Ovary (tissue), 9 donors: Measurements from ENCODE around the gene GATD1. TPM values are rescaled to one million over a fixed set of nuclear protein-coding genes. Genes with fewer than 3 reads are reported as not detected.
A peak's percentile ranks its signal among the peaks of the same experiment; 100 is the strongest.

ENCODE experiments used
- DNase-seq, 5 donors: peaks; one replicate each; pipeline ENCODE4 v3.0.0-alpha.2; 2019 to 2020
- H3K27ac ChIP-seq, 2 donors: fragments of 200-600 bp; one replicate each; pipeline versions ENCODE4 v1.5.1 to v1.8.0; 2019 to 2022
- H3K27me3 ChIP-seq: fragments of 200-600 bp; one replicate; pipeline ENCODE4 v1.8.0; 2022
- H3K36me3 ChIP-seq: fragments of 200-600 bp; sonication (generic); one replicate; pipeline ENCODE4 v1.5.1; 2019
- H3K4me1 ChIP-seq: one replicate; pipeline ENCODE4 v1.8.1; 2013; ENCODE audit warnings: mild to moderate bottlenecking, moderate library complexity; ENCODE audit not compliant: insufficient read depth
- H3K4me3 ChIP-seq: fragments of 200-600 bp; sonication (generic); one replicate; pipeline ENCODE4 v1.5.1; 2017
- H3K9me3 ChIP-seq, 2 donors: fragments of 200-600 bp in 1 of 2; sonication (generic) in 1 of 2; one replicate each; pipeline versions ENCODE4 v1.5.1 to v1.8.1; 2013 to 2019; ENCODE audit warnings: mild to moderate bottlenecking in 1 of 2, moderate library complexity in 1 of 2
- CTCF ChIP-seq, 3 donors: fragments of 450-650 bp in 2 of 3; fragments of 200-600 bp in 1 of 3; IDR thresholded peaks; one replicate each; pipeline versions ENCODE4 v1.5.1 to v1.8.0; 2016 to 2022; ENCODE audit warnings: antibody characterized with exemption in 3 of 3, mild to moderate bottlenecking in 1 of 3
- EP300 ChIP-seq: sonication (generic); formaldehyde crosslinking; IDR thresholded peaks from one replicate; pipeline ENCODE4 v1.6.1; 2017; ENCODE audit warnings: antibody characterized with exemption
- POLR2A ChIP-seq: fragments of 450-650 bp; IDR thresholded peaks from one replicate; pipeline ENCODE4 v1.6.1; 2017; ENCODE audit warnings: antibody characterized with exemption, mild to moderate bottlenecking, moderate library complexity
- WGBS, 3 donors: extraction: QIAGEN DNeasy Blood & Tissue Kit in 1 of 3; methylation state at CpG; one replicate each; pipeline versions ENCODE4 v1.1.5 to v1.1.7; 2013 to 2017; 5-methylcytosine and 5-hydroxymethylcytosine counted together
- intact Hi-C, 4 donors: fragments of 100-400 bp; cut with DNase I; formaldehyde crosslinking; loops; one replicate each; pipeline versions ENCODE4 v1.11.0 to v1.15.1; 2022 to 2023
- polyA plus RNA-seq, 2 donors: library from polyadenylated mRNA; stranded (reverse); fragments of 200-250 nt in 1 of 2; fragments of 350-450 nt in 1 of 2; fragmentation: Illumina TruSeq in 1 of 2; extraction: RNeasy Lipid Tissue Mini Kit (QIAGEN cat#74804) in 1 of 2; gene quantifications; one replicate each; pipeline ENCODE4 v1.2.3, GENCODE V29; 2013 to 2014
- total RNA-seq, 7 donors: library from RNA; depleted of rRNA in 2 of 7; stranded (reverse); fragments of >200 nt in 2 of 7; fragmentation: NEBNext Ultra II Directional in 3 of 7; extraction: Animal tissue kit (Norgen Biotek cat#: 25700) in 3 of 7; gene quantifications; one replicate each; pipeline versions ENCODE4 v1.1.0 to v1.2.4, GENCODE V29; 2016 to 2023
- donor health status: DM: no; HTN: no; CAD: no; lungs with moderate emphysema.
- donor health status: DM: no; HTN: no; CAD: no.
- donor health status: Bipolar disorder and iron deficiency.
- donor health status: DM: yes; HTN: yes; CAD: no.
- donor health status: DM: no; HTN: no; CAD: no.
- donor health status: DM: yes; HTN: yes; CAD: no.

GATD1 gene
- total and polyA plus RNA-seq, 9 donors: 9.4 to 79.8 (median 56.6) TPM

GRCh38 chr11:820655-821511, 43.6 kb upstream of the GATD1 start:
- DNase-seq: peak in 3 of 5 donors; percentile 54 to 61 (median 59)
- no peak overlapping the region for H3K27ac ChIP-seq
- H3K36me3 ChIP-seq: peaks cover 2% of the 10 kb centered on the region
- peak overlapping the region; percentile 86 for H3K4me3 ChIP-seq
- intact Hi-C loops: no loop called here
- H3K9me3 ChIP-seq: no peaks in the 10 kb centered on the region
- peaks cover 14% of the 10 kb centered on the region for H3K4me1 ChIP-seq
- TF ChIP-seq POLR2A: no peak
- 40 to 50% (median 43%) methylated on average over 11 of the region's 11 CpGs for WGBS, 3 donors
- no peaks in the 10 kb centered on the region for H3K27me3 ChIP-seq

GRCh38 chr11:819943-820649, 42.8 kb upstream of the GATD1 start:
- 1 to 2% (median 2%) methylated on average over 47 of the region's 47 CpGs for whole genome bisulfite sequencing, 3 donors
- no peaks in the 10 kb centered on the region for H3K9me3 ChIP-seq
- TF ChIP-seq POLR2A (no peak), EP300 (no peak), CTCF (IDR thresholded peaks at IDR 0.05) (no peak)
- no peaks in the 10 kb centered on the region for H3K27me3 ChIP-seq
- peaks cover 2% of the 10 kb centered on the region for H3K36me3 ChIP-seq
- intact Hi-C loops: no loop called here
- H3K27ac ChIP-seq: peak overlapping the region; percentile 64 to 90
- peak; percentile 69 to 87 (median 83) for DNase-seq
- H3K4me3 ChIP-seq: peak overlapping the region; percentile 86
- H3K4me1 ChIP-seq: peaks cover 14% of the 10 kb centered on the region

- H3K4me3 ChIP-seq: peak overlapping the region; percentile 86
- peak overlapping the region; percentile 64 to 90 for H3K27ac ChIP-seq
- no peaks in the 10 kb centered on the region for H3K9me3 ChIP-seq
- H3K36me3 ChIP-seq: peaks cover 2% of the 10 kb centered on the region
- H3K4me1 ChIP-seq: peaks cover 14% of the 10 kb centered on the region
- WGBS, 3 donors: 0 to 1% (median 1%) methylated on average over 31 to 96 of the region's 96 CpGs
- no peaks in the 10 kb centered on the region for H3K27me3 ChIP-seq
- TF ChIP-seq POLR2A (peak; percentile 80), EP300 (no peak), CTCF (IDR thresholded peaks at IDR 0.05) (peak in 2 of 3 donors; percentile 14 to 47)
- peak; percentile 90 to 94 (median 92) for DNase-seq
- intact Hi-C loops: no loop called here
Measured at GRCh38 chr11:819129-819931, 42.0 kb upstream of the GATD1 start.

- DNase-seq: peak in 3 of 5 donors; percentile 65 to 79 (median 78)
- WGBS, 3 donors: 9 to 12% (median 10%) methylated on average over 20 of the region's 20 CpGs
- Histone ChIP-seq H3K36me3 (peaks cover 2% of the 10 kb centered on the region), H3K27me3 (no peaks in the 10 kb centered on the region), H3K27ac (peak within 1 kb of the TSS; percentile 64 to 90), H3K4me1 (peaks cover 14% of the 10 kb centered on the region), H3K4me3 (peak within 1 kb of the TSS; percentile 86), H3K9me3 (no peaks in the 10 kb centered on the region)
- TF ChIP-seq CTCF (IDR thresholded peaks at IDR 0.05) (no peak), POLR2A (peak; percentile 37), EP300 (no peak)
- intact Hi-C loops: no loop called here
Measured at GRCh38 chr11:818396-819128, 41.3 kb upstream of the GATD1 start, which contains the start of gene PNPLA2. PNPLA2 (plus strand) TSS chr11:818914; CDS start chr11:819719, 805 bp downstream.
